SK-N-SH (cell line): ENCODE results near the gene RGL4. TPM values are rescaled to one million over a fixed set of nuclear protein-coding genes. Genes with fewer than 3 reads are reported as not detected.

Experiments used
- CTCF ChIA-PET: fragments of 300-600, 350-600 bp; formaldehyde crosslinking; extraction: SDS; loops from one replicate; lab custom pipeline; 2021; lab: Yijun Ruan, JAX
- POLR2A ChIA-PET: fragments of 350-600 bp; sonication (Branson Sonifier 250); formaldehyde crosslinking; extraction: SDS; loops from one replicate; lab custom pipeline; 2020; ENCODE audit warnings: antibody characterized with exemption, inconsistent platforms; lab: Yijun Ruan, JAX
- DNase-seq: peaks from one replicate; pipeline ENCODE4 v3.0.0; 2012
- H2AFZ ChIP-seq: fragments of 200-600 bp; sonication (generic); 2 replicates; pipeline ENCODE4 v1.8.1; 2016; ENCODE audit warnings: antibody characterized with exemption, mild to moderate bottlenecking, low read depth
- H3F3A ChIP-seq: fragments of 200-600 bp; sonication (generic); replicated peaks from 2 replicates; pipeline ENCODE3; 2016; ENCODE audit warnings: antibody characterized with exemption, mild to moderate bottlenecking; ENCODE audit not compliant: insufficient read depth
- H3K27ac ChIP-seq, 2 experiments: fragments of 200-500 bp in 1 of 2; fragments of 200-600 bp in 1 of 2; sonication (Bioruptor generic) in 1 of 2; sonication (generic), shearing (Covaris generic) in 1 of 2; 2 replicates each; pipeline versions ENCODE4 v1.5.1 to v1.6.1; 2014 to 2016; ENCODE audit warnings: low read depth in 2 of 2, inconsistent platforms in 1 of 2, low read length in 1 of 2, mild to moderate bottlenecking in 1 of 2, mixed read lengths in 1 of 2
- H3K27me3 ChIP-seq: fragments of 200-600 bp; sonication (generic), shearing (Covaris generic); 2 replicates; pipeline ENCODE4 v1.6.1; 2016; ENCODE audit warnings: mixed run types; ENCODE audit not compliant: insufficient read depth
- H3K36me3 ChIP-seq, 2 experiments: fragments of 200-500 bp in 1 of 2; fragments of 200-600 bp in 1 of 2; sonication (Bioruptor generic) in 1 of 2; sonication (generic) in 1 of 2; replicated peaks in 1 of 2; 2 replicates each; pipeline versions ENCODE3 to v1.5.1; 2014 to 2016; ENCODE audit warnings: low read length in 1 of 2, mild to moderate bottlenecking in 1 of 2; ENCODE audit not compliant: insufficient read depth in 2 of 2, control insufficient read depth in 1 of 2
- H3K4me1 ChIP-seq, 2 experiments: fragments of 200-500 bp in 1 of 2; fragments of 200-600 bp in 1 of 2; sonication (Bioruptor generic) in 1 of 2; sonication (generic), shearing (Covaris generic) in 1 of 2; 2 replicates each; pipeline versions ENCODE4 v1.5.1 to v1.6.1; 2014 to 2016; ENCODE audit warnings: low read depth in 1 of 2, low read length in 1 of 2, mixed run types in 1 of 2; ENCODE audit not compliant: insufficient read depth in 2 of 2, control insufficient read depth in 1 of 2
- H3K4me2 ChIP-seq: fragments of 200-600 bp; sonication (generic), shearing (Covaris generic); 2 replicates; pipeline ENCODE4 v1.6.1; 2017; ENCODE audit warnings: mixed run types
- H3K4me3 ChIP-seq, 2 experiments: fragments of 200-500 bp in 1 of 2; fragments of 200-600 bp in 1 of 2; sonication (Bioruptor generic) in 1 of 2; sonication (generic), shearing (Covaris generic) in 1 of 2; 2 replicates each; pipeline versions ENCODE4 v1.5.1 to v1.8.1; 2014 to 2016; ENCODE audit warnings: low read depth in 2 of 2, inconsistent platforms in 1 of 2, low read length in 1 of 2, mild to moderate bottlenecking in 1 of 2, mixed read lengths in 1 of 2, moderate library complexity in 1 of 2
- H3K79me2 ChIP-seq: fragments of 200-600 bp; sonication (generic); 2 replicates; pipeline ENCODE4 v1.8.1; 2017; ENCODE audit warnings: mild to moderate bottlenecking; ENCODE audit not compliant: insufficient read depth
- H3K9ac ChIP-seq: fragments of 200-600 bp; sonication (generic); 2 replicates; pipeline ENCODE4 v1.6.1; 2017; ENCODE audit warnings: mixed run types
- H3K9me2 ChIP-seq: fragments of 200-600 bp; sonication (generic); 2 replicates; pipeline ENCODE4 v1.6.1; 2017; ENCODE audit warnings: mixed run types
- H3K9me3 ChIP-seq: fragments of 200-600 bp; sonication (generic); 2 replicates; pipeline ENCODE4 v1.6.1; 2017; ENCODE audit warnings: mixed run types, mild to moderate bottlenecking, moderate library complexity
- H4K20me1 ChIP-seq: fragments of 200-600 bp; sonication (generic); 2 replicates; pipeline ENCODE4 v1.6.1; 2017; ENCODE audit warnings: mild to moderate bottlenecking, mixed run types; ENCODE audit not compliant: insufficient read depth
- CHD2 ChIP-seq: fragments of 150-350 bp; IDR thresholded peaks from 2 replicates; pipeline ENCODE4 v1.6.1; 2018; ENCODE audit warnings: low read length; ENCODE audit not compliant: partially characterized antibody
- CTCF ChIP-seq: fragments of 200-600 bp; sonication (generic); IDR thresholded peaks from 2 replicates; pipeline ENCODE4 v1.6.1; 2017; ENCODE audit warnings: antibody characterized with exemption, mild to moderate bottlenecking, moderate library complexity
- EP300 ChIP-seq, 2 experiments: IDR thresholded peaks; 2 replicates each; pipeline versions ENCODE4 v1.4.0 to v1.6.1; 2012; ENCODE audit warnings: borderline replicate concordance in 1 of 2, low read depth in 1 of 2, low read length in 1 of 2
- EZH2phosphoT487 ChIP-seq: fragments of 200-600 bp; sonication (generic); IDR thresholded peaks from 2 replicates; pipeline ENCODE4 v1.6.1; 2017; ENCODE audit warnings: low read depth, mixed run types, mild to moderate bottlenecking, antibody characterized with exemption, moderate library complexity, borderline replicate concordance
- FOSL2 ChIP-seq: IDR thresholded peaks from 2 replicates; pipeline ENCODE4 v1.4.0; 2012; ENCODE audit warnings: low read depth, mild to moderate bottlenecking, moderate library complexity, borderline replicate concordance
- FOXM1 ChIP-seq: IDR thresholded peaks from 2 replicates; pipeline ENCODE4 v1.4.0; 2012; ENCODE audit warnings: low read depth, mild to moderate bottlenecking
- GABPA ChIP-seq: IDR thresholded peaks from 2 replicates; pipeline ENCODE4 v1.4.0; 2012; ENCODE audit warnings: low read depth, mild to moderate bottlenecking
- GATA2 ChIP-seq: sonication (generic); formaldehyde crosslinking; IDR thresholded peaks from 2 replicates; pipeline ENCODE4 v1.5.0; 2020; ENCODE audit warnings: mild to moderate bottlenecking, missing genetic modification reagents
- JUND ChIP-seq: IDR thresholded peaks from 2 replicates; pipeline ENCODE4 v1.4.0; 2012
- MXI1 ChIP-seq: IDR thresholded peaks from 2 replicates; pipeline ENCODE4 v1.6.1; 2012; ENCODE audit warnings: mild to moderate bottlenecking, low read depth, low read length, improper control_type of control experiment
- RCOR1 ChIP-seq: fragments of 150-350 bp; IDR thresholded peaks from 2 replicates; pipeline ENCODE4 v1.6.1; 2017; ENCODE audit warnings: antibody characterized with exemption, low read length
- RFX5 ChIP-seq: IDR thresholded peaks from 2 replicates; pipeline ENCODE4 v1.6.1; 2012; ENCODE audit warnings: mild to moderate bottlenecking, improper control_type of control experiment, low read length
- RXRA ChIP-seq: IDR thresholded peaks from 2 replicates; pipeline ENCODE4 v1.4.0; 2012; ENCODE audit warnings: low read depth, mild to moderate bottlenecking, borderline replicate concordance
- SIN3A ChIP-seq: IDR thresholded peaks from 2 replicates; pipeline ENCODE4 v1.6.1; 2012; ENCODE audit warnings: low read depth, mild to moderate bottlenecking, low read length, moderate library complexity, borderline replicate concordance
- TAF1 ChIP-seq: IDR thresholded peaks from 2 replicates; pipeline ENCODE4 v1.6.1; 2012; ENCODE audit warnings: low read depth, mild to moderate bottlenecking, low read length, moderate library complexity, borderline replicate concordance
- TCF12 ChIP-seq: IDR thresholded peaks from 2 replicates; pipeline ENCODE4 v1.4.0; 2012
- WGBS: methylation state at CpG from one replicate; pipeline ENCODE4 v1.1.6; 2017; ENCODE audit warnings: low lambda C conversion rate; 5-methylcytosine and 5-hydroxymethylcytosine counted together
- polyA plus RNA-seq, 3 experiments: library from polyadenylated mRNA; depleted of rRNA; stranded (reverse); fragments of >200 nt; gene quantifications; 2 replicates each; pipeline ENCODE4 v1.2.3, GENCODE V29; 2012
- TF ChIP-seq, protein P1 (sequence below): IDR thresholded peaks from 2 replicates; pipeline ENCODE4 v1.6.1; 2012; ENCODE audit warnings: mild to moderate bottlenecking, low read depth, low read length, moderate library complexity
- TF ChIP-seq, protein P2 (sequence below): IDR thresholded peaks from 2 replicates; pipeline ENCODE4 v1.4.0; 2012; ENCODE audit warnings: low read depth
- TF ChIP-seq, protein P3 (sequence below): fragments of 150-350 bp; IDR thresholded peaks from 2 replicates; pipeline ENCODE4 v1.6.1; 2017; ENCODE audit warnings: antibody characterized with exemption, low read length, low read depth, borderline replicate concordance
- TF ChIP-seq, protein P4 (sequence below): IDR thresholded peaks from 2 replicates; pipeline ENCODE4; 2012

RGL4 gene
- polyA plus RNA-seq, 1 of the 3 experiments (the other 2 are of a cell fraction): not detected

- no peak for TF ChIP-seq RXRA
- no peak for TF ChIP-seq RCOR1
- no peak for TF ChIP-seq FOSL2
- no peak for TF ChIP-seq RFX5
- no peak for TF ChIP-seq TAF1
- TF ChIP-seq, protein P1, sequence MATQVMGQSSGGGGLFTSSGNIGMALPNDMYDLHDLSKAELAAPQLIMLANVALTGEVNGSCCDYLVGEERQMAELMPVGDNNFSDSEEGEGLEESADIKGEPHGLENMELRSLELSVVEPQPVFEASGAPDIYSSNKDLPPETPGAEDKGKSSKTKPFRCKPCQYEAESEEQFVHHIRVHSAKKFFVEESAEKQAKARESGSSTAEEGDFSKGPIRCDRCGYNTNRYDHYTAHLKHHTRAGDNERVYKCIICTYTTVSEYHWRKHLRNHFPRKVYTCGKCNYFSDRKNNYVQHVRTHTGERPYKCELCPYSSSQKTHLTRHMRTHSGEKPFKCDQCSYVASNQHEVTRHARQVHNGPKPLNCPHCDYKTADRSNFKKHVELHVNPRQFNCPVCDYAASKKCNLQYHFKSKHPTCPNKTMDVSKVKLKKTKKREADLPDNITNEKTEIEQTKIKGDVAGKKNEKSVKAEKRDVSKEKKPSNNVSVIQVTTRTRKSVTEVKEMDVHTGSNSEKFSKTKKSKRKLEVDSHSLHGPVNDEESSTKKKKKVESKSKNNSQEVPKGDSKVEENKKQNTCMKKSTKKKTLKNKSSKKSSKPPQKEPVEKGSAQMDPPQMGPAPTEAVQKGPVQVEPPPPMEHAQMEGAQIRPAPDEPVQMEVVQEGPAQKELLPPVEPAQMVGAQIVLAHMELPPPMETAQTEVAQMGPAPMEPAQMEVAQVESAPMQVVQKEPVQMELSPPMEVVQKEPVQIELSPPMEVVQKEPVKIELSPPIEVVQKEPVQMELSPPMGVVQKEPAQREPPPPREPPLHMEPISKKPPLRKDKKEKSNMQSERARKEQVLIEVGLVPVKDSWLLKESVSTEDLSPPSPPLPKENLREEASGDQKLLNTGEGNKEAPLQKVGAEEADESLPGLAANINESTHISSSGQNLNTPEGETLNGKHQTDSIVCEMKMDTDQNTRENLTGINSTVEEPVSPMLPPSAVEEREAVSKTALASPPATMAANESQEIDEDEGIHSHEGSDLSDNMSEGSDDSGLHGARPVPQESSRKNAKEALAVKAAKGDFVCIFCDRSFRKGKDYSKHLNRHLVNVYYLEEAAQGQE: no peak
- no peak for TF ChIP-seq EP300 (IDR thresholded peaks at IDR 0.05; ENCODE audit: borderline replicate concordance in 1 of 2, low read depth in 1 of 2, low read length in 1 of 2)
- TF ChIP-seq TCF12: no peak
- TF ChIP-seq, protein P2, sequence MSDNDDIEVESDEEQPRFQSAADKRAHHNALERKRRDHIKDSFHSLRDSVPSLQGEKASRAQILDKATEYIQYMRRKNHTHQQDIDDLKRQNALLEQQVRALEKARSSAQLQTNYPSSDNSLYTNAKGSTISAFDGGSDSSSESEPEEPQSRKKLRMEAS: no peak
- no peak for TF ChIP-seq SIN3A
- Histone ChIP-seq H3F3A (no peaks in the 10 kb centered on the region), H3K27ac (no peak overlapping the region), H3K9me3 (no peaks in the 10 kb centered on the region), H2AFZ (no peak overlapping the region), H3K27me3 (no peaks in the 10 kb centered on the region), H4K20me1 (no peaks in the 10 kb centered on the region), H3K4me2 (no peak overlapping the region), H3K9me2 (no peaks in the 10 kb centered on the region), H3K4me3 (no peak overlapping the region), H3K36me3 (peaks cover 8 to 32% of the 10 kb centered on the region in 2 experiments), H3K79me2 (peaks cover 11% of the 10 kb centered on the region), H3K9ac (no peak overlapping the region), H3K4me1 (no peaks in the 10 kb centered on the region)
- CTCF ChIA-PET: no interaction called here
- DNase-seq: no peak
- POLR2A ChIA-PET: no interaction called here
- 67% methylated on average over 2 of the region's 7 CpGs for WGBS
Measured at GRCh38 chr22:23742505-23743264, 51.9 kb downstream of the RGL4 start.

DNA sequence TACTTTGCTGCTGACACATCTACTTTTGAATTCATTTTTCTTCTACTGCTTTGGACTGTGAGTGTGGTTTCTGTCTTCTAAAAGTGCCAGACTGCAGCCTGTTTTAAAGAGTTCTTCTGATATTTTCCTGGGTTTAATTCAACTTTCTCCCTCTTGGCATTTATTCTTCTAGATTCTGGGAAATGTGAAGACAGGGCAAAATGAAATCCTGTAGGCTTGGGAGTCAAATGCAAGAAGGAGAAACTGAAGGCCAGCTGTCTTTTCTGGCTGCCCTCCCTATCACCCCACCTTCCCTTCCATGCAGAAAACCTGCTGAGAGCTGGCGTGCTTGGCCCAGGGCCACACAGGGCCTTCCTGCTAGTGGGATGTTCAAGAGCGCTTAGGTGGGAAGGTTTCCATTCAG lies 52.5 kb downstream of the RGL4 start:
- Histone ChIP-seq H4K20me1 (no peaks in the 10 kb centered on the region), H3K9me3 (no peaks in the 10 kb centered on the region), H3K79me2 (peaks cover 17% of the 10 kb centered on the region), H3F3A (no peaks in the 10 kb centered on the region), H3K27ac (no peak overlapping the region), H3K4me3 (no peak overlapping the region), H3K36me3 (peaks cover 8 to 32% of the 10 kb centered on the region in 2 experiments), H3K4me1 (no peaks in the 10 kb centered on the region), H3K9ac (no peak overlapping the region), H3K9me2 (no peaks in the 10 kb centered on the region), H3K4me2 (no peak overlapping the region), H2AFZ (no peak overlapping the region), H3K27me3 (no peaks in the 10 kb centered on the region)
- TF ChIP-seq RXRA: no peak
- no peak for TF ChIP-seq JUND
- no peak for TF ChIP-seq GATA2 (CRISPR knock-in tag)
- no peak for TF ChIP-seq EP300 (IDR thresholded peaks at IDR 0.05; ENCODE audit: borderline replicate concordance in 1 of 2, low read depth in 1 of 2, low read length in 1 of 2)
- no peak for TF ChIP-seq GABPA
- TF ChIP-seq, protein P3, sequence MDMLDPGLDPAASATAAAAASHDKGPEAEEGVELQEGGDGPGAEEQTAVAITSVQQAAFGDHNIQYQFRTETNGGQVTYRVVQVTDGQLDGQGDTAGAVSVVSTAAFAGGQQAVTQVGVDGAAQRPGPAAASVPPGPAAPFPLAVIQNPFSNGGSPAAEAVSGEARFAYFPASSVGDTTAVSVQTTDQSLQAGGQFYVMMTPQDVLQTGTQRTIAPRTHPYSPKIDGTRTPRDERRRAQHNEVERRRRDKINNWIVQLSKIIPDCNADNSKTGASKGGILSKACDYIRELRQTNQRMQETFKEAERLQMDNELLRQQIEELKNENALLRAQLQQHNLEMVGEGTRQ: no peak
- TF ChIP-seq FOXM1: no peak
- TF ChIP-seq CHD2: no peak
- TF ChIP-seq EZH2phosphoT487: no peak
- TF ChIP-seq, protein P4, sequence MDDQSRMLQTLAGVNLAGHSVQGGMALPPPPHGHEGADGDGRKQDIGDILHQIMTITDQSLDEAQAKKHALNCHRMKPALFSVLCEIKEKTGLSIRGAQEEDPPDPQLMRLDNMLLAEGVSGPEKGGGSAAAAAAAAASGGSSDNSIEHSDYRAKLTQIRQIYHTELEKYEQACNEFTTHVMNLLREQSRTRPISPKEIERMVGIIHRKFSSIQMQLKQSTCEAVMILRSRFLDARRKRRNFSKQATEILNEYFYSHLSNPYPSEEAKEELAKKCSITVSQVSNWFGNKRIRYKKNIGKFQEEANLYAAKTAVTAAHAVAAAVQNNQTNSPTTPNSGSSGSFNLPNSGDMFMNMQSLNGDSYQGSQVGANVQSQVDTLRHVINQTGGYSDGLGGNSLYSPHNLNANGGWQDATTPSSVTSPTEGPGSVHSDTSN: no peak
- TF ChIP-seq MXI1: no peak
- no peak for TF ChIP-seq CTCF
- TF ChIP-seq SIN3A: no peak
- WGBS: 100% methylated on average over 2 of the region's 2 CpGs
- POLR2A ChIA-PET: no interaction called here
- CTCF ChIA-PET: no interaction called here
- no peak for DNase-seq
